Measurements from ENCODE around the gene PRR5L.

Gene PRR5L

GRCh38 chr11:36375353-36376008, 79.4 kb downstream of the PRR5L start:
- Histone ChIP-seq H3K9ac (ENCODE audit: low read depth, low read length, poor library complexity) (no peak overlapping the region), H3K27ac (replicated peaks; ENCODE audit: low read length) (no peak overlapping the region), H4K91ac (ENCODE audit: low read depth, low read length, poor library complexity) (no peak overlapping the region), H3K79me1 (ENCODE audit: low read depth, low read length) (peaks cover 2% of the 10 kb centered on the region), H3K36me3 (replicated peaks in 1 of 2; ENCODE audit: control insufficient read depth in 2 of 2, insufficient read depth in 2 of 2, low read length in 2 of 2) (peaks cover 0 to 29% of the 10 kb centered on the region in 2 donors), H4K8ac (ENCODE audit: low read depth, low read length) (no peak overlapping the region), H3K4ac (ENCODE audit: low read length) (no peak overlapping the region), H3K4me3 (ENCODE audit: low read length in 2 of 2) (peak overlapping the region; percentile 59 to 82), H3K23ac (ENCODE audit: low read depth, low read length, poor library complexity) (no peak overlapping the region), H2AFZ (ENCODE audit: low read length) (peak overlapping the region; percentile 84), H2BK120ac (ENCODE audit: low read depth, low read length) (no peak overlapping the region), H3K4me2 (ENCODE audit: insufficient read depth, low read length, poor library complexity, severe bottlenecking) (peak overlapping the region; percentile 95), H3K18ac (ENCODE audit: low read length) (no peak overlapping the region), H3K27me3 (ENCODE audit: control insufficient read depth in 3 of 3, insufficient read depth in 3 of 3, low read depth in 1 of 3, low read length in 3 of 3) (no peaks in the 10 kb centered on the region), H2AK5ac (ENCODE audit: low read depth, low read length) (no peak overlapping the region), H2BK15ac (ENCODE audit: low read length) (peak overlapping the region; percentile 63), H2BK12ac (ENCODE audit: low read length) (no peak overlapping the region), H3K9me3 (replicated peaks in 1 of 2; ENCODE audit: control insufficient read depth in 2 of 2, insufficient read depth in 1 of 2, low read depth in 1 of 2, low read length in 2 of 2) (peaks cover 0 to 27% of the 10 kb centered on the region in 2 donors), H3K14ac (ENCODE audit: low read length) (no peak overlapping the region), H2BK5ac (ENCODE audit: low read length) (no peak overlapping the region), H3K4me1 (ENCODE audit: control insufficient read depth in 2 of 2, insufficient read depth in 1 of 2, low read depth in 1 of 2, low read length in 2 of 2) (peaks cover 8 to 24% of the 10 kb centered on the region in 2 donors)
- no peak for DNase-seq (ENCODE audit: low spot score)
- no CpG with 5 or more reads among the region's 9 CpGs for WGBS, 2 donors (ENCODE audit: extremely low coverage in 2 of 2, insufficient read length in 2 of 2, insufficient replicate concordance in 1 of 2)

GRCh38 chr11:36376009-36376887, 80.2 kb downstream of the PRR5L start:
- peak; percentile 42 for DNase-seq (ENCODE audit: low spot score)
- Histone ChIP-seq H2AFZ (ENCODE audit: low read length) (peak overlapping the region; percentile 84), H3K4me3 (ENCODE audit: low read length in 2 of 2) (peak overlapping the region; percentile 59 to 82), H3K4ac (ENCODE audit: low read length) (no peak overlapping the region), H2BK5ac (ENCODE audit: low read length) (peak overlapping the region; percentile 89), H4K91ac (ENCODE audit: low read depth, low read length, poor library complexity) (no peak overlapping the region), H3K23ac (ENCODE audit: low read depth, low read length, poor library complexity) (peak overlapping the region; percentile 77), H3K9ac (ENCODE audit: low read depth, low read length, poor library complexity) (peak overlapping the region; percentile 89), H3K9me3 (replicated peaks in 1 of 2; ENCODE audit: control insufficient read depth in 2 of 2, insufficient read depth in 1 of 2, low read depth in 1 of 2, low read length in 2 of 2) (peaks cover 0 to 33% of the 10 kb centered on the region in 2 donors), H2AK5ac (ENCODE audit: low read depth, low read length) (peak overlapping the region; percentile 24), H3K18ac (ENCODE audit: low read length) (peak overlapping the region; percentile 93), H2BK120ac (ENCODE audit: low read depth, low read length) (peak overlapping the region; percentile 68), H3K27me3 (ENCODE audit: control insufficient read depth in 3 of 3, insufficient read depth in 3 of 3, low read depth in 1 of 3, low read length in 3 of 3) (no peaks in the 10 kb centered on the region), H3K14ac (ENCODE audit: low read length) (no peak overlapping the region), H3K79me1 (ENCODE audit: low read depth, low read length) (peaks cover 2% of the 10 kb centered on the region), H2BK12ac (ENCODE audit: low read length) (peak overlapping the region; percentile 30), H3K4me2 (ENCODE audit: insufficient read depth, low read length, poor library complexity, severe bottlenecking) (peak overlapping the region; percentile 95), H2BK15ac (ENCODE audit: low read length) (peak overlapping the region; percentile 95), H4K8ac (ENCODE audit: low read depth, low read length) (peak overlapping the region; percentile 48), H3K4me1 (ENCODE audit: control insufficient read depth in 2 of 2, insufficient read depth in 1 of 2, low read depth in 1 of 2, low read length in 2 of 2) (peaks cover 10 to 24% of the 10 kb centered on the region in 2 donors), H3K27ac (replicated peaks; ENCODE audit: low read length) (peak overlapping the region; percentile 60), H3K36me3 (replicated peaks in 1 of 2; ENCODE audit: control insufficient read depth in 2 of 2, insufficient read depth in 2 of 2, low read length in 2 of 2) (peaks cover 0 to 36% of the 10 kb centered on the region in 2 donors)
- no CpG with 5 or more reads among the region's 55 CpGs for WGBS, 2 donors (ENCODE audit: extremely low coverage in 2 of 2, insufficient read length in 2 of 2, insufficient replicate concordance in 1 of 2)

DNA sequence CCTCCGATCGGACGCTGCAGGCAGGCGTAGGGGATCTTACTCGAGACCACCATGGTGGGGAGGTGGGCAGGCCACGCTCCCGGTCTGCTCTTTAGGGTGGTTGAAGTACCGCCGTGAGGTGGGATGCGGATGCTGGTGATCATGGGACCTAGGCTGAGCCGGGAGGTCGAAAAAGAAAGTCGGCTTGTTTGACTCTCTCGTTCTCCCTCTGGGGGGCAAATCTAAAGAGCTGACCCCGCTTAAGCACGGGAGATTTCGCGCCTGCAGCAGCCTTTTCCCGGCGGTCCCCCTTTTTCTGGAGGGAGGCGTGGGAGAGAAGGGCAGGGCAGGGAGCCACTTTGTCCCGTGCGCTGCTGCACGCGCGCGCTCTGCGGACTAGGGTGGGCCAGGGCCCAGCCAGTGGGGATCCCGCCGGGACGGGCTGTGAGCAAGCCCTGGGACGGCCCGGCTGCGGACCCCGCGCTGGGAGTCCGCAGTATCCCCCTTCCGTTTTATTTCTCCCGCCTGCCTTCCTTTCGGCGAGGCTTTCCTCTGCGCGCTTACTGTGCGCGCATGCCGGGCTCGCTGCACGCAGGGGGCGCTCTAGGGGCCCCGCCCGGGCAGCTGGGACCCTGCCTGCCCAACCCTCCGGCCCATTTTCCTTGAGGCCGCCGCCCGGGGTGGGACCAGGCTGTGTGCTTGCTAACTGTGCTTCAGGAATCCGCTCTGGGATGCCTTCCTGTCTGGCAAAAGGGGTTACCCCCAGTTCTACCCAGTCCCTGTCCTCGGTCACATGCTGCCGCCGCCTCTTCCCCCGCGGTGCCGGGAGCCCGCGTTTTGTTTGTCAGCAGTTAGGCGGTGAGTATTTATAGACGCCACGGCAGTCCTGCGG, 81.0 kb downstream of the PRR5L start:
- Histone ChIP-seq H3K4ac (ENCODE audit: low read length) (no peak overlapping the region), H3K4me1 (ENCODE audit: control insufficient read depth in 2 of 2, insufficient read depth in 1 of 2, low read depth in 1 of 2, low read length in 2 of 2) (peaks cover 10 to 22% of the 10 kb centered on the region in 2 donors), H3K27ac (replicated peaks; ENCODE audit: low read length) (peak overlapping the region; percentile 33), H3K27me3 (ENCODE audit: control insufficient read depth in 3 of 3, insufficient read depth in 3 of 3, low read depth in 1 of 3, low read length in 3 of 3) (no peaks in the 10 kb centered on the region), H4K91ac (ENCODE audit: low read depth, low read length, poor library complexity) (no peak overlapping the region), H3K14ac (ENCODE audit: low read length) (no peak overlapping the region), H2BK12ac (ENCODE audit: low read length) (peak overlapping the region; percentile 2), H2BK15ac (ENCODE audit: low read length) (peak overlapping the region; percentile 95), H3K23ac (ENCODE audit: low read depth, low read length, poor library complexity) (peak overlapping the region; percentile 77), H3K36me3 (replicated peaks in 1 of 2; ENCODE audit: control insufficient read depth in 2 of 2, insufficient read depth in 2 of 2, low read length in 2 of 2) (peaks cover 0 to 45% of the 10 kb centered on the region in 2 donors), H3K4me3 (ENCODE audit: low read length in 2 of 2) (peak overlapping the region; percentile 59 to 82), H2AK5ac (ENCODE audit: low read depth, low read length) (peak overlapping the region; percentile 76), H2BK5ac (ENCODE audit: low read length) (peak overlapping the region; percentile 89), H2BK120ac (ENCODE audit: low read depth, low read length) (peak overlapping the region; percentile 68), H3K4me2 (ENCODE audit: insufficient read depth, low read length, poor library complexity, severe bottlenecking) (peak overlapping the region; percentile 95), H3K9ac (ENCODE audit: low read depth, low read length, poor library complexity) (peak overlapping the region; percentile 89), H3K9me3 (replicated peaks in 1 of 2; ENCODE audit: control insufficient read depth in 2 of 2, insufficient read depth in 1 of 2, low read depth in 1 of 2, low read length in 2 of 2) (peaks cover 0 to 37% of the 10 kb centered on the region in 2 donors), H2AFZ (ENCODE audit: low read length) (peak overlapping the region; percentile 84), H3K79me1 (ENCODE audit: low read depth, low read length) (peaks cover 2% of the 10 kb centered on the region), H3K18ac (ENCODE audit: low read length) (peak overlapping the region; percentile 93), H4K8ac (ENCODE audit: low read depth, low read length) (peak overlapping the region; percentile 48)
- no CpG with 5 or more reads among the region's 68 CpGs for WGBS, 2 donors (ENCODE audit: extremely low coverage in 2 of 2, insufficient read length in 2 of 2, insufficient replicate concordance in 1 of 2)
- DNase-seq (ENCODE audit: low spot score): peak; percentile 63
